Endodermal cell (in vitro differentiated cells): ENCODE results near the gene OGN. TPM values are rescaled to one million over a fixed set of nuclear protein-coding genes. Genes with fewer than 3 reads are reported as not detected.
"Not testable (repeated sequence)": the region's sequence is repeated elsewhere in the genome, so short reads cannot be mapped to it uniquely, and the experiment has no call there.

Source experiments
- DNase-seq: peaks from one replicate; pipeline ENCODE4 v3.0.0-alpha.2; 2017
- H3K27ac ChIP-seq: 2 replicates; pipeline ENCODE4 v1.5.1; 2013; ENCODE audit warnings: mild to moderate bottlenecking, low read depth, low read length, moderate library complexity
- H3K27me3 ChIP-seq: 2 replicates; pipeline ENCODE4 v1.6.1; 2013; ENCODE audit warnings: mild to moderate bottlenecking, low read length, moderate library complexity; ENCODE audit not compliant: insufficient read depth, control insufficient read depth, poor library complexity, severe bottlenecking
- H3K36me3 ChIP-seq: 2 replicates; pipeline ENCODE4 v1.7.0; 2013; ENCODE audit warnings: mild to moderate bottlenecking, low read length, moderate library complexity; ENCODE audit not compliant: control insufficient read depth, insufficient read depth
- H3K4me1 ChIP-seq: one replicate; pipeline ENCODE4 v1.7.0; 2013; ENCODE audit warnings: low read length; ENCODE audit not compliant: control insufficient read depth, insufficient read depth
- H3K4me3 ChIP-seq: 2 replicates; pipeline ENCODE4 v1.5.1; 2013; ENCODE audit warnings: mild to moderate bottlenecking, low read length, moderate library complexity
- H3K9ac ChIP-seq: 2 replicates; pipeline ENCODE4 v1.6.1; 2013; ENCODE audit warnings: mild to moderate bottlenecking, low read length, moderate library complexity; ENCODE audit not compliant: poor library complexity, severe bottlenecking; ENCODE audit errors: extremely low read depth
- H3K9me3 ChIP-seq: 2 replicates; pipeline ENCODE4 v1.6.1; 2013; ENCODE audit warnings: mild to moderate bottlenecking, low read length, moderate library complexity; ENCODE audit not compliant: control insufficient read depth
- H3K27ac Mint-ChIP-seq: 2 replicates; pipeline ENCODE4 v1.8.0; 2020; ENCODE audit warnings: mixed read lengths
- H3K27me3 Mint-ChIP-seq: 2 replicates; pipeline ENCODE4 v1.8.0; 2021; ENCODE audit warnings: mild to moderate bottlenecking, mixed read lengths; ENCODE audit not compliant: insufficient read depth
- H3K36me3 Mint-ChIP-seq: 2 replicates; pipeline ENCODE4 v1.8.0; 2020; ENCODE audit warnings: low read depth, mixed read lengths
- H3K4me1 Mint-ChIP-seq: 2 replicates; pipeline ENCODE4 v1.8.0; 2020; ENCODE audit warnings: mixed read lengths
- H3K4me3 Mint-ChIP-seq: 2 replicates; pipeline ENCODE4 v1.8.0; 2020; ENCODE audit warnings: mild to moderate bottlenecking, moderate library complexity, mixed read lengths
- H3K9me3 Mint-ChIP-seq: 2 replicates; pipeline ENCODE4 v1.8.0; 2020; ENCODE audit warnings: mild to moderate bottlenecking, mixed read lengths
- CTCF ChIP-seq: fragments of 200-600 bp; sonication (generic); conservative IDR thresholded peaks from 2 replicates; pipeline ENCODE4 v1.5.0; 2021; ENCODE audit warnings: antibody characterized with exemption, mild to moderate bottlenecking
- WGBS, 2 experiments: methylation state at CpG; one replicate each; pipeline versions ENCODE4 v1.1.5 to v1.1.7; 2013; ENCODE audit warnings: missing lambda C conversion rate in 2 of 2, mixed read lengths in 1 of 2; ENCODE audit not compliant: insufficient coverage in 1 of 2, insufficient read length in 1 of 2; 5-methylcytosine and 5-hydroxymethylcytosine counted together
- total RNA-seq, 2 donors: library from RNA; stranded (reverse); fragmentation: NEBNext Ultra II Directional in 1 of 2; extraction: Animal tissue kit (Norgen Biotek cat#: 25700) in 1 of 2; gene quantifications; 2 replicates in 1 of 2; 3 replicates in 1 of 2; pipeline ENCODE4 v1.2.1, GENCODE V29; 2021

The OGN gene
- total RNA-seq, 2 donors from 2014 or later: not detected

DNA sequence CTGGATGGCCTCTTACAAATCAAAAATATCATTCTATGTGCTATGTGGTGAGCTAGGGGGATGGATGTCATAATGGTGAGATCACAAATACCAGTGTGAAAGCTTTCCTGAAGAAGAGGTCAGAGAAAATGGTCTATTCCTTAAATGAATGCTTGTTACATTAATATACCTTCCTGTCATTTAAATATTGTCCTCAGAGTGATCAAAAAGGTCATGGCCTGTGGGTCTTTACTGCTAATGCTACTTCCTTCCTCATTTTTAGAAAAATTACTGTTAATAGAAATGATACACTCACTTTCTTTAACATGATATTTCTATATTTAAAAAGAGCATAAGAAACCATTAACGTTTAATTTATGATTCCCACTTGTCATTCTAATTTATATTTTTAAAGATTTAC, 10.2 kb upstream of the OGN start:
- no peak for DNase-seq
- no peak overlapping the region for H3K9ac ChIP-seq
- H3K4me1 ChIP-seq: no peaks in the 10 kb centered on the region
- H3K27me3 ChIP-seq: no peaks in the 10 kb centered on the region
- H3K9me3 Mint-ChIP-seq: no peaks in the 10 kb centered on the region
- H3K4me3 ChIP-seq: no peak overlapping the region
- H3K36me3 Mint-ChIP-seq: no peaks in the 10 kb centered on the region
- no peaks in the 10 kb centered on the region for H3K4me1 Mint-ChIP-seq
- H3K27ac Mint-ChIP-seq: no peak overlapping the region
- H3K36me3 ChIP-seq: no peaks in the 10 kb centered on the region
- H3K27me3 Mint-ChIP-seq: no peaks in the 10 kb centered on the region
- no CpG with 5 or more reads among the region's 1 CpG for WGBS, 2 experiments
- no peaks in the 10 kb centered on the region for H3K9me3 ChIP-seq
- TF ChIP-seq CTCF: no peak
- no peak overlapping the region for H3K4me3 Mint-ChIP-seq
- H3K27ac ChIP-seq: no peak overlapping the region

- not testable (repeated sequence) for DNase-seq, H3K4me3 ChIP-seq, H3K27ac Mint-ChIP-seq, H3K4me1 ChIP-seq, H3K9me3 ChIP-seq, H3K36me3 ChIP-seq, H3K27ac ChIP-seq, H3K9ac ChIP-seq, H3K9me3 Mint-ChIP-seq, H3K4me3 Mint-ChIP-seq, H3K27me3 Mint-ChIP-seq, H3K36me3 Mint-ChIP-seq, H3K27me3 ChIP-seq, H3K4me1 Mint-ChIP-seq
- 90 to 94% methylated on average over 3 to 4 of the region's 4 CpGs for WGBS, 2 experiments
Observed at GRCh38 chr9:92411157-92411556, 6.8 kb upstream of the OGN start.

DNA sequence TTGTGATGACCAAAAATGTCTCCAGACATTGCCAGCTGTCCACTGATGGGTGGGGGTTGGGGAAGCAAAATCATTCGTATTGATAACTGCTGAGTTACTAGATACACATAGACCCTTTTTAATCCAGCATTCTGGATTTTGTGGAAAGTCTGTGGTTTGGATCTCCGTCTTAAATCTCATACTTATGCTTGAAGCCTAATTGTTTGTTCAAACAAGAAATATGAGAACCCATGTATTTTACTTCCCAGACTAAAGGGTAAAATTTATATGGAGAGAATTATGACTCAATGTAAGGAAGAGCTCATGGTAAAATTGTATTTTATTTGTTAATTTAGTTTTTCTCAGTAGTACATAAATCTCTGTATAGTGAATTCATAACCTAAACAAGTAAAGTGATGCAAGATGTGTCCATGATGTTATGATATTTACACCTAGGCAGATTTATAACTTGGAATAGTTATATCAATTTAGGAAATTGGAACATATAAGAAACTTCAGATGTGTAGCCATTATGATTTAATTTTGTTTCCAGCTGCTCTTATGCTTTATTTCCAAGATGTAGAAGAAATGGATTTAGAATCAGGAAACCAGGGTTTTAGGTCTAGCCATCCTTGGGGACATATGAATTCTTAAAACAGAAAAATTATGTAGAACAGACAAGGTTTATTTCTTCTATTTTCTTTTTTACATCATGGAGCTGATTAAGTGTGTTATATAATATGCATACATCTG, 4.5 kb upstream of the OGN start:
- Histone ChIP-seq H3K9ac (no peak overlapping the region), H3K27me3 (no peaks in the 10 kb centered on the region), H3K36me3 (no peaks in the 10 kb centered on the region), H3K4me3 (no peak overlapping the region), H3K27ac (no peak overlapping the region), H3K4me1 (no peaks in the 10 kb centered on the region), H3K9me3 (no peaks in the 10 kb centered on the region)
- H3K36me3 Mint-ChIP-seq: no peaks in the 10 kb centered on the region
- 86 to 100% methylated on average over 2 of the region's 2 CpGs for WGBS, 2 experiments
- no peaks in the 10 kb centered on the region for H3K27me3 Mint-ChIP-seq
- H3K4me1 Mint-ChIP-seq: no peaks in the 10 kb centered on the region
- DNase-seq: no peak
- TF ChIP-seq CTCF: no peak
- no peaks in the 10 kb centered on the region for H3K9me3 Mint-ChIP-seq
- no peak overlapping the region for H3K27ac Mint-ChIP-seq
- H3K4me3 Mint-ChIP-seq: no peak overlapping the region

DNA sequence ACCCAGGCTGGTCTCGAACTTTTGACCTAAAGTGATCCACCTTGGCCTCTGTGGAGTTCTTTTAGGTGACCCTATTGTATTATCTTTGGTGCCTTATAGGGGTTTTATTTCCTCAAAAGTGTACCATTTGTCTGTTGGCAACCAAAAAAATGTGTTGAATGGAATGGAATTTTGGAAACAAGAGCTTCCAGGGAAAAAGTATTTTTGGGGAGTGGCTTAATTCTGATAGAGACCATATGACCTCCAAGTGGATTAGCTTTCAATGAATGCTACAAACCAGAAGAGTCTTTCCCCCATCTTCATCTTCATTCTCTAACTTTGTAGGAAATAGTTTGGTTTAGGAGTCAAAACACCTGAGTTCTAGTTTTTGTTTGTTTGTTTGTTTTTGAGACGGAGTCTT, 3.4 kb upstream of the OGN start:
- no peaks in the 10 kb centered on the region for H3K36me3 ChIP-seq
- WGBS, 2 experiments: 96 to 100% methylated on average over 1 to 2 of the region's 2 CpGs
- H3K9me3 ChIP-seq: no peaks in the 10 kb centered on the region
- Mint-ChIP-seq H3K9me3 (no peaks in the 10 kb centered on the region), H3K36me3 (no peaks in the 10 kb centered on the region), H3K27me3 (no peaks in the 10 kb centered on the region), H3K4me1 (no peaks in the 10 kb centered on the region), H3K4me3 (no peak overlapping the region), H3K27ac (no peak overlapping the region)
- H3K27ac ChIP-seq: no peak overlapping the region
- DNase-seq: no peak
- H3K9ac ChIP-seq: no peak overlapping the region
- TF ChIP-seq CTCF: no peak
- no peak overlapping the region for H3K4me3 ChIP-seq
- H3K27me3 ChIP-seq: no peaks in the 10 kb centered on the region
- no peaks in the 10 kb centered on the region for H3K4me1 ChIP-seq
